HG03469 (cell line): ENCODE measurements around the gene C15orf39.
"Not testable (repeated sequence)": the region's sequence is repeated elsewhere in the genome, so short reads cannot be mapped to it uniquely, and the experiment has no call there.

ENCODE experiments used
- ATAC-seq: cut with Tn5 transposase; IDR thresholded peaks from one replicate; pipeline ENCODE4 v1.9.1; 2021; ENCODE audit warnings: mild to moderate bottlenecking, moderate library complexity, moderate number of reproducible peaks; ENCODE audit not compliant: unreplicated experiment

C15orf39 gene

DNA sequence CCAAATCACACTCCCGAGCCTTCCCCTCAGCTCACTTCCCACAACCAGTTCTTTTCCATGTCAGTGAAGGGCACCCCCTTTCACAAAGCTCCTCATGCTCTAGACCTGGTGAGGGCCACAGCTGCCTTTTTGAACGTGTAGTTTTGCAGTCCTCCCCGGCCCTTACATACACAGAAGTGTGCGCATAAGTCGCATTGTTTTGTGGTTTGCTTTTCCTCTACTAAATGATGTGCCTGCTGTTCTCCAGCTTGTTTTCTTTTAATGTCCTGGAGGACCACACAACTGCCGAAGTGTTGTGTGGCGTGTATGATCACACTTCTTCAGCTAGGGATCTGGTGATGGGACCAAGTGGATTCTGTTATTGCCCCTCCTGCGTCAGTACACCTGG lies 7.6 kb downstream of the C15orf39 start:
- ATAC-seq, result no peak

DNA sequence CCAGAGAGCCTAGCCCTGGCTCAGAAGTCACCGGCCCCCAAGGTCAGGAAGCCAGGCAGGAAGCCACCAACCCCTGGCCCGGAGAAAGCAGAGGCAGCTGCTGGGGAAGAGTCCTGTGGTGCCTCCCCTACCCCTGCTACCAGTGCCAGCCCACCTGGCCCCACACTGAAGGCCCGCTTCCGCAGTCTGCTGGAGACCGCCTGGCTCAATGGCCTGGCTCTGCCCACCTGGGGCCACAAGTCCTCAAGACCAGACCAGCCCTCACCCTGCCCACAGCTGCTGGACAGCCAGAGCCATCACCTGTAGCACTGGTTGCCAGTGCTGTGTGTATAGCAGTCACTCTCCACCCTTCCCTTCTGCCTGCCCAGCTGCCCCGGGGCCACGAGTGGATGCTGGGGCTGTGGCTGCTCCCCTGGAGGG lies 9.1 kb downstream of the C15orf39 start:
- no peak for ATAC-seq

- no peak for ATAC-seq
These were observed 9.9 kb downstream of the C15orf39 start for GRCh38 chr15:75211436-75212199.

DNA sequence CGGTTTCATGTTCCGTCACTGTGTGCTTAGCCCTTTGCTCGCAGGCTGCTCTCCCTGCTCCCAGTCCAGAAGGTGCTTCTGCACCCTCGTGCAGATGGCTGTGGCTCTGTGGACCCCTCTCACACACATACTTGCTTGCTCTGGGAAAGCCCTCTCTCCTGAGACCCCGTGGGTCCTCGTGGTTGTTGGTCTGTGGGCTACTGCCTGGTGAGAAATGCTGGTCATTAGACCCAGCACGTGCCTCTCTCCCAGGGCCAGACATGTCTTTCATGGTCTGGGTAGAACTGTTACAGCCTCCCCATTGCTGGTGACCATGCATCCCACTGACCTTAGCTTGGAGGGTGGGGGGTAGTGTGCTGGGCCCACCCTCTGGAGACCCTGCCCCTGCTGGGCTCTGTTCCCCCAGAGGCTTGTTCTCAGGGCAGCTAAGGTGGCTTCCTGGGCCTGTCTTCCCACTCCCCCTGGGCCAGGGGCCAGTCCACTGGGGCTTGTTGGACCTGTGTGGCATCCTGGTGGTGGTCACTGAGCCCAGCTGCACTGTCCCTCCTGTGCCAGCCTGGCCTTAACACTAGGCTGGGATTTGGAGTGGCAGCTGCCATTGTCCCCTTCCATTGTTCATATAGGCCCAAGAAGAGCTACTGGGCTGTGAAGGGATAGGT lies 10.6 kb downstream of the C15orf39 start:
- no peak for ATAC-seq

DNA sequence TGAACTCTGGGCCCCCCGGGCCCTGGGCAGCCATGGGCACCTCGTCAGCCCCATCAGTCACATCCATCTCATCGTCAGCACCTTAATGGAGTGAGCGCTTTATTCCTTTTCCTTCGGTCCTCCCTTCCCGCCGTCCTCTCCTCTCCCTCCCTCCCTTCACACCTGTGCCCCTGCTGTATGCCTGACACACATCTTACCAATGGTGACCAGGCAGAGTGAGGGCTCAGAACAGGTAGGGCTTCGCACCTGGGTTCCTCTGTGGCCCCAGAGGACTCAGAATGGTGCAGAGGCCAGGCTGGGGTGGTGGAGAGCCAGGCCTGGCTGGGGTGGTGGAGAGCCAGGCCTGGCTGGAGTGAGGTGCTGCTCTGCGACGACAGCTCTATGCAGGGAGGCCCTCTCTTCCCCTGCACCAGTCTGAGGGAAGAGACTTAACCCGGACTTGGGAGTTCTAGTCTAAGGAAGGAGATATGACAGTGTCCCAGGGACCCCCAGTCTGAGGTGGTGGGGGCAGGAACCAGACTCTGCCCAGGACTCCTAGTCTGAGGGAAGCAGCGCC lies 11.6 kb downstream of the C15orf39 start:
- ATAC-seq, result no peak

GRCh38 chr15:75213768-75214221 lies 12.1 kb downstream of the C15orf39 start:
- no peak for ATAC-seq

DNA sequence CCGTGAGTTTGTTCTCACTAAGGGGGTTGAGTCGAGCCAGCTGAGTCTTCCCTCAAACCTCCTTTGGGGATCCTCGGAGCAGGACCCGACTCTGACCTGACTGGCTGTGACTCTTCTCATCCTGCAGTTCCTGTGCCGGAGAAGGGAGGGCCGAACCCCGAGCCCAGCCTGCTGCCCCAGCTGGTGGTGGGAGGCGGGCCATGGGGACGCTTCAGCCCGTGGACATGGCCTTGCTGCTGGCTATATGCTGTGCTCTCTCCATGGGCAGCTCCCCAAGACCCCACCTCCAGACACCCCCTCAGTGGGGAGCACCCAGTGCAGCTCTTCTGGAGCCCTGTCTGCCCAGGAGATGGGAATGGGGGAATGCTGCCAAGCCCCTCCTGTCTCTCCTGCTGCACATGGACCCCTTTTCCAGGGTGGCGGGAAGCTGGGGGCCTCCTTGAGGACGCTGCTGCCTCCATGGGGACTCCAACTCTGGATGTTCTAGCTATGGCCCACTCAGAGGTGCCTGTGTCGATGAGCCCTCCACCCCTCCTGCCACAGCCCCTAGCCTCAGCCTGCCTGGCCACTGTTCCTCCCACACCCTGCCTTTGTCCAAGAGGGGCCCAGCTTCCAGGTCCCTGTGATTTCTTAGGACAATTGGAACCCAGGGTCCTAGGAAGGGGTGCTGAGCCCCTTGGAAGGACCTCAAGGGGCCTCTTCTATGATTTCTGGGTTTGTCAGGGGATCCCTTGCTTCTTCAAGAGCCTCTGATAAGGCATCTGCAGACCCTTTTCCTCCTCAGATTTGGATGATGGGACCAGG lies 12.8 kb downstream of the C15orf39 start:
- no peak for ATAC-seq

DNA sequence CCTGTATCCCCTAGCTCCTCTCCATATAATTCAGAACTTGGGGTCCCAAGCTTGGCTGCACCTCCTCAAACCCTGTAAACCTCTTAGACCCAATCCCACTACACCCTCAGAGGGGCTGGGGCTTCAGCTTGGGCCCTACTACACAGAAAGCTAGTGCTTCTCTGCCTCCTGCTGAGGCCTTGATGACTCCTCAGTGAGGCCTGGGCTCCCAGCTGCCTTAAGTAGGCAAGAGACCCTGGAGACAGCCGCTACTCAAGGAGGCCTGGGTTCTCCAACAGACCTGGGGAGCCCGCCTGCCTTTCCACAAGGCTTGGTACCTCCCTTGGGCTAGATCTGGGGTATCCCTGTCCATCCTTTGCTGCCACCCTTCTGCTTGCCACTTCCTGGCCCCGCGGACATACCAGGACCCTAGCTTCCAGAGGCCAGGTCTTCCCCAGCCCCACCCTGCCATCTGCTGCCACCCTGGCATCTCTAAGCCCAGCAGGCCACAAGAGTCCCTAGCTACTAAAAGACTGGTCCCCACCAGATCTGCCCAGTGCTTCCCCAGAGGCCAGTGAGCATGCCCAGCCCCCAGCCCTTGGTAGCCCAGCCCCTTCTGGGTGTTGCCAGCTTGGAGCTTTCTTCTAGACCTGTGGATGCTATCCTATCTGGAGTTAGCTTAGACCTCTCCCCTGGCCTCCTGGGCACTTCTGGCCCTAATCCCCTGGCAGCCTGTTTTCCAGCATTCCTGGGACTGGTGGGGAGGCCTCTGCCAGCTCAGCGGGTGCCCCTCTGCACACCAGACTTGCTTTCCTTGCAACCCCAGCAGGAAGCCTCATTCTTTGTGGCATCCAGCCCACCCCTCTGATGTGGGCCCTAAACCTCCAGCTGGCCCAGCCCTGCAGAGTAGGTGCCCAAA lies 13.7 kb downstream of the C15orf39 start:
- no peak for ATAC-seq

DNA sequence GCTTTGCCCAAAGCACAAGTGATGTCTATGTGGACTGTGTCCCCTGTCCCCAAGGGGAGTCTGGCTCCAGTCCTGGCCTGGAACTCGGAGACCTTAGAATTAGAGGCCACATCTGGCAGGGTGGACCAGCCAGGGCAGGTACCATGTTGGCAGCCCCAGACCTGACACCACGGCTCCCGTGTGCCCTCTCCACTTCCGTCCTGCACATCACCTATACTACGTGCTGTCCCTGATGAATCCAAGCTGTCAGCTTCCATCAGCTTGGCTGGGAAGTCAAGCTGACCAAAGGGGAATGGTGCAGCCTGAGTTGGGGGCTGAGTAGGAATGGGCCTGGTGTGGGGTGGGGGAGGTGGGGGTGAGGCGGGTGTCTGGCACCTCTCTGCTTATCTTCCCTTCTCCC lies 15.3 kb downstream of the C15orf39 start:
- ATAC-seq, result no peak

DNA sequence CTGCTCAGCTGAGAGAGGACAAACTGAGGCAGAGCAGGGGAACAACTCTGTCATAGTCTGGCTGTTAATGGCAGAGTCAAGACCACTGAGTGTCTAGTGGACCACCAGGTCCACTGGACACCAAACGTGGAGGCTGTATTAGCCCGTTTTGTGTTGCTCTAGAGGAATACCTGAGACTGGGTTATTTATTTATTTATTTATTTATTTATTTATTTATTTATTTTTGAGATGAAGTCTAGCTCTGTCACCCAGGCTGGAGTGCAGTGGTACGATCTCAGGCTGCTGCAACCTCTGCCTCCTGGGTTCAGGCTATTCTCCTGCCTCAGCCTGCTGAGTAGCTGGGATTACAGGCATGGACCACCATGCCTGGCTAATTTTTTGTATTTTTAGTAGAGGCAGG lies 15.9 kb downstream of the C15orf39 start:
- not testable (repeated sequence) for ATAC-seq

DNA sequence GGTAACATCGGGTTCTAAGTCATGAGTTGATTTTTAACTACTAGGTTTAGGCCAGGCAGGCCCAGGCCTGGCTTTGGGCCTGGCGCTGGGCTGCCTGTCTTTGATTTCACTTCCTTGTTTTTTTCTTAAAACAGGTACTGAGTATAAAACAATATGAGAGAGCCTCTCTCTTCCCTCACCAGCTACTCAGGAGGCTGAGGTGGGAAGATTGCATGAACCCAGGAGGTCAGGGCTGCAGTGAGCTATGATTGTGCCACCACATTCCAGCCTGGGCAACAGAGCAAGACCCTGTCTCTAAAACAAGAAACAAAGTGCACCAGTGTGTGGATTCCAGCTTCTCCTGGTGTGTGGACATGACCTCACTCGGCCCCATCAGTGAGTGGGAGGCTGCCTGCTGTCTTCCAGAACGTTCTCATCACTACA lies 17.8 kb downstream of the C15orf39 start:
- ATAC-seq, result not testable (repeated sequence)

DNA sequence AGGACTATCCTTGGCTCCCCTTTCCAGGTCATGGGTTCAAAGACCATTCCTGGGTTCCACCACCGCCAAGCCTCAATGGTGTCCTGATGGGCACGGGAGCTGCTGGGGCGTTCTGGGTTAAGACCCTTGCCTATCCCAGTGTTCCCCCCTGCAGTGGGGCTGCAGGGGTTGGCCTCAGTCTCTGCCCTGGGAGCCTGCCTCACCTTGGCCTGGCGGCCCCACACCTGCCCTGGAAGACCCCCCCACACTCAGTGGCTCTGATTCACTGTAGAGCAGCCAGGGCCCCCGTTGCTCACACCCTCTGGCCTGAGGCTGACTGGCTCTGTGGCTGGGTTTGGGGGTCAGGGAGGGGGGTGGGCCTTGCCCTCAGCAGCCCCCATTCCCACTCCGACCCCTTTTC lies 22.0 kb downstream of the C15orf39 start:
- ATAC-seq, result no peak

GRCh38 chr15:75224281-75224680 lies 22.6 kb downstream of the C15orf39 start:
- ATAC-seq, result no peak

DNA sequence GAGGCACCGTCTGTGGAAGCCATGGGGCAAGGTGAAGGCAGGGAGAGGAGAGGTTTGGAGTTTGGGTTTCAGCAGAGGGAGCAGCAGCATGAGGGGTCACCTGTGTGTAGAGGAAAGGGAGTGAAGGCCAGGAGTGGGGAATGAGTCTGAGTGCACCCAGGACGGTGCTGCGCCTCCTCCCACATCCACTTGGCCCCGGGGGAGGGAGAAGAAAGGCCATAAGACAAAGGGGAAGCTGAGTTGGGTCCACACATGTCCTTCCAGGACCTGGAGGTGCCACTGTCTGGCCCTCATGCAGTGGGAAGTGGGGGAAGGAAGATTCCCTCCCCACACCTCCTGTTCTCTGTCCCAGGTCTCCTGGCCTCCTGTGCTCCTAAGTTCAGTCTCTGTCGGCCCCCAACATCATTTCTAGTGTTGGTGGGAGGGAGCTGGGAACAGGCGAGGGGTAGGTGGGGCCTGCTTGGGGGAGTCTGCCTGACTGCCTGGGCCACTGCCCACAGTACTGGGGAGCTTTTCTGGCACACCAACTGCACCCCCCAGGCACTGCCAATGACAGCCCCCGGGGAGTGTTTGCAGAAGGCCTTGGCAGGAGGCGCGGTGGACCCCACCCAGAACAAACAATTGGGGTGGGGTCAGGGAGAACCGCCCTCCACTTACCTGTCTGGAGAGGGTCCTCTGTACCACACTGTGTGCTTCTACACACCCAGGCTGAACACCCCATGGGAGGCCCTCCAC lies 23.6 kb downstream of the C15orf39 start:
- ATAC-seq, result not testable (repeated sequence)

DNA sequence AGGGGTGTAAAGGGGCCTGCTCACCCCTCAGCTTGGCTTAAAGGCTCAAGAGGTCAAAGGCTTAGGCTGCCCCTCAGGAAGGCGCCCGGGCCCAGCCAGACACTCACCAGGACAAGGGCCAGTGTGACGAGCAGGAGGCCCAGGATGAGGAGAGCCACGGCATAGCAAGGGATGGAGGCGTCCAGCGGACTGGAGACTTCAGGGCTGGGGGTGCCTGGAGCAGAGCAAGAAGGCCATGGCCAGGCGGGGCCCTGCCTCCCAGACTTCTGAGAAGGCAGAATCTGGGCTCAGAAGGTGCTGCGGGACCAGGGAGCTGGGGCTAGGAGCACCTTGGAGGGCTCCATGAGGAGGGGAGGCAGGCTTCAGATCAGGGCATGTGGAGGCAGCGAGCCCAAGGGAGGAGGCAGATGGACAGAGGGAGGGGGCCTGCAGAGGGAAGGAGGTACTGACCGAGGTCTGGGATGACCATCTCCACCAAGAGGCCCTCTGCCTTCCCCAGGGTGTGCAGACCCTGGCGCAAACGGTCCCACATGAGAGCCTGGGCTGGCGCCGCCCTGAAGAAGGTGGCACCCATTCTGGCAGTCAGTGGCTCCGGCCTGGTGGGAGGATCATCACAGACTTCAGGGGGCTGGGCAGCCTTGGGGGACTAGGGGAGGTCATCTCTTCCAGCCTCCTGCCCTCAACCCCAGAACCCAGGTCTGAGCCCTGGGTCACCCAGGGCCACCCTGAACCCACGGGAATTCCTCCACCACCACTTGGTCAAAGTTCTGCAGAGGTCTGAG lies 24.5 kb downstream of the C15orf39 start:
- no peak for ATAC-seq

- ATAC-seq, result not testable (repeated sequence)
These were observed 25.4 kb downstream of the C15orf39 start for GRCh38 chr15:75227112-75227511.

DNA sequence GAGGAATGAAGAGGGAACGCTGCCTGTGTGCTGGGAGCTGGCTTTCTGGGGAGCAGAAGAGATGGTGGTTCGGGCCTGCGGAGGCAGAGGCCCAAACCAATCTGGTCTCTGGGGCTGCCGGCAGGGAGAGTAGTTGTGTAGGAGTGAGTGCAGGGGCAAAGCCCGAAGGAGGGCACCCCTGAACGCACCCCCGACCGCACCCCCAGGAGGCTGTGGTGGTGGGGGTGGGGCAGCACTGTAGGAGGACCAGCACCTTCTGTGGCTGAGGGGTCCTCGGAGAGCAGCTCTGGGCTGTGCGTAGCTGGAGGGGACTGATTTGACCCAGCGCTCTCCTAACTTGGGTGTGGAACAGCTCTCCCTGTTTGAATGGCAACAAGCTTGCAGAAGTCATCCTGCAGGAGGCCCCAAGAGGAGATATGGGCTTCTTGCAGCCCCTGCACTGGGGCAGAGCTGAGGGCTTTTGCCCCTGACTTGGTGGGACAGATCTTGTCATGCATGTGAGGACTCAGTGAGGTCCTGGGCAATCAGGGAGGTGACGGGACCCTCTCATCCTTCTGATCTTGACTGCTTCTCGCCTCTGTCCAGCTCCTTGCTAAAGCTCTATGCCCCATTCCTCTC lies 26.1 kb downstream of the C15orf39 start:
- no peak for ATAC-seq

- ATAC-seq, result no peak
These were observed 27.1 kb downstream of the C15orf39 start for GRCh38 chr15:75228787-75229186.
